Fibroblast of upper back skin (primary cell): Measurements from ENCODE around the gene MYH16.
A peak's percentile ranks its signal among the peaks of the same experiment; 100 is the strongest.
"Not testable (repeated sequence)": the region's sequence is repeated elsewhere in the genome, so short reads cannot be mapped to it uniquely, and the experiment has no call there.

Experiments
- DNase-seq: peaks from one replicate; pipeline ENCODE4 v3.0.0-alpha.2; 2013

The MYH16 gene

DNA sequence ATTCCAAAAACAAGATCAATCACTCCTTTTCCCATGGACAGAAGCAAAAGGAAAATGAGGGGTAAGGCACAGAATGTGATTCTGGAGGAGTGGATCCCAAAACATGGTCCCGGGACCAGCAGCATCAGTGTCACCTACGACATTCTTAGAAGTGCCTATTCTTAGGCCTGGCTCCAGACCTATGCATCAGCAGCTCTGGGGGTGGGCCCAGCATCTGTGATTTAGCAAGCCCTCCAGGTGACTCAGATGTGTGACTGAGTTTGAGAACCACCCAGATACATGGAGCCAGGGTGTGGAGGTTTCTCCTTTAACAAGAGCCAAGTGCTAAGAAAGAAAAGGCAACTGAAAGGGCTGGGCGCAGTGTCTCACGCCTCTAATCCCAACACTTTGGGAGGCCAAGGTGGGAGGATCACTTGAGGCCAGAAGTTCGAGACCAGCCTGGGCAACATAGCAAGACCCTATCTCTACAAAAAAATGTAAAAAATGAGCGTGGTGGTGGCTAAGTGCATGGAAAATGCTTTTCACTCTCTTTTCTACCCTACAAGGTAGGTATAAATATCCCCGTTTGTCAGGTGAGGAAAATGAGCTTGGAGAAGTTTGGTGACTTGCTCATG lies 35.9 kb downstream of the MYH16 start:
- no peak for DNase-seq

DNA sequence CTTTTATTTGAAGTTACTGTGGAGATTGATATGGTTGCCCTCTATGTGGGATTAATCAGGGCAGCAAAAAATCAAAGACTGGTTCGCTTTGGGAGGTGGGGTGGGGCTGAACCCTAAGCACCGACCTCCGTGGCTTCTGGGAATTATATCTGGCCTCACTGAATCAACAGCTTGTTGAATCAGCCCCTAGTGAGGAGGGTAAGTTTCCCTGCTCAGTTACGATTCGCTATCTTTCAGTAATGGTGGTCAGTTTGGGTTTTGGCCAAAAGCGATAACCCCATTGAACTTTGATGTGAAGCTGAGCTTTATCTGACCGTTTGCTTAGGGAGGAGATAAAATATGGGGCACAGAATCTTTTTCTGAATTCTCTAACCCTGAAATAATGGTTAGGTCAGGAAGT lies 36.5 kb downstream of the MYH16 start:
- DNase-seq = no peak

DNA sequence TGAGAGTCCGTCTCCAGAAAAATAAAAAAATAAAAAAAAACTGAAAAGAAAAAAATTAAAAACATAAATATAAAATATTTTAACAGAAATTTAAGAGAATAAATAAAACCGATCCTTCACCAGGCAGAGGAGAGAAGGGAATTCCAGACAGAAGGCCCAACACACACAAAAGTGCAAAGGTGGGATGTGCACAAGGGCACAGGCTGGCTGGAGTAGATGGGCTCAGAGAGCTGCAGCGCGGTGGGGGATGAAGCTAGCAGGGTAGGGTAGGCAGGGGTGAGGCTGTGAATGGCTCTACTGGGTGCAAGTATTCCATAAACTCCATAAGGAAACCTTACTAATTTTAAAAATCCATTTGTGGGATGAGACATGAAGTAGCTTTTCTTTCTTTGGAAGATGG lies 37.4 kb downstream of the MYH16 start:
- no peak for DNase-seq

DNA sequence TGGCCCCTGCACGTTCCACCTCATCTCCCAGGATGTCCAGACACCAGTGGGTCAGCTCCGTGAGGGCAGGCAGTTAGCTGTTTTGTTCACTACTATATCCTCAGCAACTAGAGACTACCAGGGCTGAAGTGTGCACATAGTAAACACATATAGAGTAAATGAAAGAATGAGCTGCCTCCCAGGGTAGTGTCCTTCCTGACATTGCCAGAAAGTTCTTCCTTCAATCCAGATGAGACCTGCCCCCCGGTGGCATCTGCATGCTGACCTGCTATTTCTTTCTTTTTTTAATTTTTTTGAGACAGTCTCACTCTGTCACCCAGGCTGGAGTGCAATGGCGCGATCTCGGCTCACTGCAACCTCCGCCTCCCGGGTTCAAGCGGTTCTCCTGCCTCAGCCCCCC lies 39.1 kb downstream of the MYH16 start:
- DNase-seq = no peak

DNA sequence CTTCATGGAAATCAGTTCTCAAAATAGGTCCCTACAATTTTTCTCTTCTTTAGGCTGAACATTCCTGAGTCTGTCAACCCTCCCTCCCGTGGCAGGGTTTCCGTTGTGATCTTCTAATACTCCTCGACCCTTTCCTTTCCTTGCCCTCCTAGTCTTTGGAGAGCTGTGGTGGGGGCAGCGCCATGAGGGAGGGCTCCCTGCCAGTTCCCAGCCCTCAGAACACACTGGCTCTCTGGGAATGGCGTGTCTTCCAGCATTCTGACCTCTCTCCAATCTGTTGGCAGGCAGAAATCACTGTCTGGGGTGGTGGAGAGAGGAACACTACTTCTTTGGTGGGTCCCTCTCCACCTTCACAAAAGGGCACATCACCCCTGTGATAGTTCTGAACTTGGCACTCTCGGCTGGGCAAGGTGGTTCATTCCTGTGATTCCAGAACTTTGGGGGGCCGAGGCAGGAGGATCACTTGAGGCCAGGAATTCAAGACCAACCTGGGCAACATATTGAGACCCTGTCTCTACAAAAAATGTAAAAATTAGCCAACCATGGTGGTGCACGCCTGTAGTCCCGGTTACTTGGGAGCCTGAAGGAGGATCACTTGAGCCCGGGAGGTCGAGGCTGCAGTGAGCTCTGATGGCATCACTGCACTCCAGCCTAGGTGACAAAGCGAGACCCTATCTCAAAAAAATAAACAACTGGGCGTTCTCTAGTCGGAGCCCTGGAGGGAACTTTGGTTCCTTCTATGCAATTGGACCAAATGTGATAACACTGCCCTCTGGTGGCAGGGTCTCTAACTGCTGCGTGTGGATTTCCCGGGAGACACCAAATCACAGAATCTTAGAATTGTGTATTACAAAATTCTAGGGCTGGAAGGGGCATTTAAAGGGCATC lies 39.9 kb downstream of the MYH16 start:
- DNase-seq = peak; percentile 63

DNA sequence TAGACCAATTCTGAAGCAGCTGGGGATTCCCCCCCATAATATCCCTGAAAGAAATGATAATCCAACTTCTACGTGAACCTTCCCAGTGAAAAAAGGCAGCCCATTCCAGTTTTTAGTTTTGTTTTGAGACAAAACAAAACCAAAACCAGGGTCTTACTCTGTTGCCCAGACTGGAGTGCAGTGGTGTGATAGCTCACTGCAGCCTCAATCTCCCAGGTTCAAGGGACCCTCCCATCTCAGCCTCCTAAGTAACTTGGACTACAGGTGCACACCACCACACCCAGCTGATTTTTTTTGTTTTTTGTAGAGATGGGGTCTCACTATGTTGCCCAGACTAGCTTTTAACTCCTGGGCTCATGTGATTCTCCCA lies 40.5 kb downstream of the MYH16 start:
- no peak for DNase-seq

DNA sequence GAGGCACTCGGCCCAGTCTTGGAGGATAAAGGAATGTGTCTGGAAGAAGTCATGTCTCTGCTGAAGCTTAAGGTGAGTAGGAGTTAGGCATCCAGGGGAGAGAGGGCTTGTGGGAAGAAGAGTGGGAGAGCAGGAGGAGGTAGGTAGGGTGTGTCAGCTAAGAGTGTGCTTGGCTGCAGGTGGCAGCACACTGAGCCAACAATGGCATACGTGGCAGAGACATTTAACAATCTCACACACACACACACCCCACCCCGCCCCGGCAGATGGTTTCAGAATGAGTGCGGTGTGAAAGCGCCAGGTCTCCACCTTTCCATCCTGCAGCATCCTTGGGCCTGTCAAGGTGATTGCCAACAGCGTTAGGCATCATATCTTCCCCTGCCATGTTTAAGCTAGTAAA lies 41.9 kb downstream of the MYH16 start:
- DNase-seq = no peak

DNA sequence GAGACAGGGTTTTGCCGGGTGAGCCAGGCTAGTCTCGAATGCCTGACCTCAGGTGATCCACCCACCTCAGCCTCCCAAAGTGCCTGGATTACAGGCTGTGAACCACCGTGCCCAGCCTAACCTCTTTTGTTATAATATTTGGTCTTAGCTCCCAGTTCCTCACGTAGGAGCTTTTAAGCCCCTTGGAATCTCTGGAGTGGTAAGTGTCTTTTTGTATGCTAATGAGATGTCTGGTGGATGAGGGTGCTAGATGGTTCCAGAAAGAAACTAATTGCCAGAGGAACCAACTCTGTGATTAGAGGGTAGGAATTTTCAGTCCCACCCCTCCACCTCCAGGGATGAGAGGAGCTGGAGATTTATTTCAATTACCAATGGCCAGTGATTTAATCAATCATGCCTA lies 47.7 kb downstream of the MYH16 start:
- no peak for DNase-seq

DNA sequence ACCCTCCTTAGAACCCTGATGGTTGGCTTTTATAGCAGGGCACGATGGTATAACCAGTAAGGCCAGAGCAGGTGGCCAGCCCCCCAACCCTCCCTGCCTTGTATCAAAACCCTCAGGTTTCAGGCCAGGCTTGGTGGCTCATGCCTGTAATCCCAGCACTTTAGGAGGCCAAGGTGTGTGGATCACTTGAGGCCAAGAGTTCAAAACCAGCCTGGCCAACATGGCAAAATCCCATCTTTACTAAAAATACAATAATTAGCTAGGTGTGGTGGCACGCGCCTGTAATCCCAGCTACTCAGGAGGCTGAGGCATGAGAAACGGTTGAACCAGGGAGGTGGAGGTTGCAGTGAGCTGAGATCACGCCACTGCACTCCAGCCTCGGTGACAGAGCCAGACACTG lies 50.0 kb downstream of the MYH16 start:
- DNase-seq = not testable (repeated sequence)

DNA sequence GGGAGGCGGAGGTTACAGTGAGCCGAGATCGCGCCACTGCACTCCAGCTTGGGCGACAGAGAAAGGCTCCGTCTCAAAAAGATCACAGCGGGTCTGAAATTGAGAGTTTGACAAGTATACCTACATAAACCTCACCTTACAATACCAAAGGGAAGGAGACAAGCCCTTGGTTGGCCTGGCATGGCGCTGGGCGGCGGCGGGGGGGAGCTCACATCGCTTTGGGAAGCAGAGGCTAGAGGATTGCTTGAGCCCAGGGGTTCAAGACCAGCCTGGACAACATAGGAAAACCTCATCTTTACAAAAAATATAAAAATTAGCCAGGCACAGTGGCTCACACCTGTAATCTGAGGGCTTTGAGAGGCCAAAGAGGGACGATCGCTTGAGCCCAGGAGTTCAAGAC lies 51.9 kb downstream of the MYH16 start:
- DNase-seq = no peak

DNA sequence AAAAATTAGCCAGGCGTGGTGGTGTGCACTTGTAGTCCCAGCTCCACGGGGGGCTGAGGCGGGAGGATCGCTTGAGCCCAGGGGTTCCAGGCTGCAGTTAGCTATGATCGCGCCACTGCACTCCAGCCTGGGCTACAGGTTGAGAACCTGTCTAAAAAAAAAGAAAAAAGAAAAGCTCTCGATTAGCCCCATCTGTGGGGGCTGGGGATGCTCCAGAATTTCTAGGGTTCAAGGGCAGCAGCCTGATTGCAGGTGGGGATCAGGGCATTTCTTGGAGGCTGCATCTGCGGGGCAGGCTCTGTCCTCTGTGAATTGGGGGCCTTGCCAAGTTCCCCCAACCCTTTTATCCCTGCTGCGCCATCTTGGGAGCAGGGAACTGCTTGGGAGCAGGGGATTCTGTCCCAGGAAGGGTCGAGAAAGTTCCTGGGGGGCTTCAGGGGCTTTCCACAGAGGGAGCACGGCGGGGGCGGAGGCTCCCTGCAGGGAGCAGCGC lies 52.4 kb downstream of the MYH16 start:
- DNase-seq = no peak

DNA sequence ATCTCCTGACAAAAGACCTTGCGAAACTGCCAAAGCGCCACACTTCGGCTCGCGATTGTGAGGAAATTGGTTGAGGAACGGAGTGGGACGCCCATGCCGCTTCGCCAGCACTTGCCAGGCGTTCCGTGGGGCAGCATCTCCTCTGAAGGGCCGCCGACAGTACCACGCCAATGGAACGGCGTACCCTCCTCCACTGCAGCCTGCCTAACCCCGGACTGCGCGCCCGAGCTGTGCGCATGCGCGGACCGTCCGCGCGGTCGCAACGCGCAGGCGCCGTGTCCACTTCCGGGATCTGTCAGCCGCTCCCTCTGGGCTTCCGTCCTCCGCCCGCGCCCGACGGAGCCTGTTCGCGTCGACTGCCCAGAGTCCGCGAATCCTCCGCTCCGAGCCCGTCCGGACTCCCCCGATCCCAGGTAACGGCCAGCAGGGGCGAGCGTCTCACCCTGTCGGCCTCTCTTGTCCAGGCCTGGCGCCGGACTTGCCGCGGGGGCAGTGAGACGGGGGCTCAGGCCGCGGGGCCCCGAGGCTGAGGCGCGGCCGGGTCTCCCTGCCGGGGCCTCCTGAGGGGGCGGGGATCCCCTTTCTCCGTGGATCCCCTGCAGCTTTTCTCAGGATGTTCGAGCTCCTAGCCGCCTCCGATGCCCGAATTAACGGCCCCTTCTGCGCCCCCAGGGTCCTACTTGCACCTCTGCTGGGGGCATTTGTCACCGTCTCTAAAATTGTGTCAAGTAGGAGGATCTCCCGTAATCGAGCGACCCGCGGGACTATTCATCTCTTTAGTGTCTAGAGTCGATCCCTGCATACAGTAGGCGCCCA lies 53.2 kb downstream of the MYH16 start, which contains the start of gene ARPC1A:
Gene ARPC1A (plus strand): TSS at position 307 of the 816 bp plus-strand sequence. CDS start 7,456 bp downstream, outside the sequence.
- DNase-seq = peak; percentile 91

DNA sequence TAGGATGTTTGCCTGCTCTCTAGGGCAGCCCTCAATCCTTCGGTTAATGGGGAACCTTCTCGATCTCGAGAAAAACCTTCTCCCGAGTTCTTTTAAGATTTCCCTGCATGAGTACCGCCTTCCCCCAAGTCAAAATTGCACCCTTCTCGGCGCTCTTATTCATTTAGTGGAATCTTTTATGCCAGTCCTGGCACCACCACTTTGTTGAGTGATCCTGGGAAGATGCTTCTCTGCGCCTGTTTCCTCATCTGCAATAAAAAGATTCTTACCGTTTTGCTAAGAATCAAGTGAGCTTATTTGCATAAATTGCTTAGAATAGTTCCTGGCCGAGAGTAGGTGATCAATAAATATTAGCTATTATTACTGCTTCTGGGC lies 53.8 kb downstream of the MYH16 start:
- no peak for DNase-seq

DNA sequence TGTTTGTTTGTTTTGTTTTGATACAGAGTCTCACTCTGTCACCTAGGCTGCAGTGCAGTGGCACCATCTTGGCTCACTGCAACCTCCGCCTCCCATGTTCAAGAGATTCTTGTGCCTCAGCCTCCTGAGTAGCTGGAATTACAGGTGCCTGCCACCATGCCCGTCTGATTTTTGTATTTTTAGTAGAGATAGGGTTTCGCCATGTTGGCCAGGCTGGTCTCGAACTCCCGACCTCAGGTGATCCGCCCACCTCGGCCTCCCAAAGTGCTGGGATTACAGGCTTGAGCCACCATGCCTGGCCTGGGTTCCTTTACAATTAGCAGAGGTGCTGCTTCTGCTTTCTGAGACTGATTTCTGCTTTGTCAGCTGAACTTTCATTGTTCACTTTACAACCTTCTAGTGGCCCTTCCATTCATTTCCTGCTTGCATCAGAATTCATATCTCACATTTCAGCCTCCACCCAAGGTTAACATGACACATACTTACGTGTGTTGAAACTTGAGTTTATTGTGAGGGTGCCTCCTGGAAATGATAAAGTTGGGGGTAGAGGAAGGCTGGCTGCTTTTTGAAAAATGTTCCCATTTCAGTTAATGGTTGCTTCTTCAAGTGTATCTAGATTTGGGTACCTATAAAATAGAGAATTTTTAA lies 57.8 kb downstream of the MYH16 start:
- DNase-seq = peak; percentile 82

DNA sequence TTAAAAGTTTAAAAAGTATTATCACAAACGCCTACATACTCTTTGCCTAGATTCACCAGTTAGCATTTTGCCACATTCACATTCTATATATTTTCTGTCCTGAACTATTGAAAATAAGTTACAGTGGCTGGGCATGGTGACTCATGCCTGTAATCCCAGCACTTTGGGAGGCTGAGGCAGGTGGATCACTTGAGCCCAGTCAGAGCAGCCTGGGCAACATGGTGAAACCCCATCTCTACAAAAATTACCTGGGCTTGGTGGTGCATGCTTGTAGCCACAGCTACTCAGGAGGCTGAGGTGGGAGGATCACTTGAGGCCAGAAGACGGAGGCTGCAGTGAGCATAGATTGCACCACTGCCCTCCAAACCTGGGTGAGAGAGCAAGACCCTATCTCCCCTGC lies 58.4 kb downstream of the MYH16 start:
- no peak for DNase-seq

DNA sequence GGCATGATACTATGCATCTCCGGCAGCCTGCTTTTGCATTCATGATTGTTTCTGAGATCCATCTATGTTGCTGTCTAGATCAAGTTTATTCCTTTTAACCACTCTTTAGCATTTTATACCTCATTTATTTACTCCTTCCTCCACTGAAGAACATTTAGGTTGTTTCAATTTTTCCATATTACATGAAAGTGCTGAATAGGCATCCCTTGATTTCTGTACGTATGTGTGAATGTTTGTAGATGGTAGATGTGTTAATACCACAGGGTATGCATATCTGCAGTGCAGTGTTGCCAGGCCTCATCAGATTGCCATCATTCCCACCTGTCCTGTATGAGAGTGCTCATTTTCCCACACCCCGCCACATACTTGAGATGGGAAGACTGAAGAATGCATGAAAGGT lies 67.0 kb downstream of the MYH16 start:
- DNase-seq = no peak

DNA sequence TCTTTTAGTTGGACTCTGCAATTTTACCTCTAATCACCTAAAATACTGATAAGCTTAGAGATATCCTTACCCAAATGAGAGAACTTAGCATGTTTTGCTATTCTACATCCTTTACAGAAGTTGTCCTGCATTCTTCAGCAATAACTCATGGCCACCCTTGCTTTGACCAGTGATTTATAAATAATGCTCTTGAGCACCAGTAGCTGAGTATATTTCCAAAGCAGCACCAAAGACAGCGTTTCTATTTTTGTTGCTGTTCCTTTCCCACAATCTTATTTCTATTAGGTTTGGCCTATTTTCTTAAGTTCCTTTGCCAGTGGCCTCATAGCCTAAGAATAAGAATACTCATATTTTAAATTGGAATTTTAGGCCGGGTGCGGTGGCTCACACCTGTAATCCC lies 68.0 kb downstream of the MYH16 start:
- DNase-seq = no peak

DNA sequence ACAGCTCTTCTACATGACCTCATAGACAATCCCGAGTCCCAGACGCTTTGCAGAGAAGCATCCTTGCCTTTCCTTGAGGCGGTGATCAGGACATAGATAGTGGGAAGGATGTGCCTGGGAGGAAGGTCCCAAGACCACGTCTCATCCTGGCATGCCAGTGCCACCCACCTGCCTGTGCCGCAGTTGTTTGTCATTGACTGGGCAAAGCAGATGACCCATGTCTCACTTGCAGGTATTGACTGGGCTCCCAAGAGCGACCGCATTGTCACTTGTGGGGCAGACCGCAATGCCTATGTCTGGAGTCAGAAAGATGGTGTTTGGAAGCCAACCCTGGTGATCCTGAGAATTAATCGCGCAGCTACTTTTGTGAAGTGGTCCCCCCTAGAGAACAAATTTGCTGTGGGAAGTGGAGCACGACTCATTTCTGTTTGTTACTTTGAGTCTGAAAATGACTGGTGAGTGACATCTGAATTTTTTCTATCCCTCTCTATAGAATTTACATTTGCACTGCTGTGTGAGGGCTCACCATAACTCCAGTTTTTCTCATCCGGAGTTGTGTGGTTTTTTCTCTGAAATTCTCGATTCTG lies 71.5 kb downstream of the MYH16 start:
- DNase-seq = no peak

DNA sequence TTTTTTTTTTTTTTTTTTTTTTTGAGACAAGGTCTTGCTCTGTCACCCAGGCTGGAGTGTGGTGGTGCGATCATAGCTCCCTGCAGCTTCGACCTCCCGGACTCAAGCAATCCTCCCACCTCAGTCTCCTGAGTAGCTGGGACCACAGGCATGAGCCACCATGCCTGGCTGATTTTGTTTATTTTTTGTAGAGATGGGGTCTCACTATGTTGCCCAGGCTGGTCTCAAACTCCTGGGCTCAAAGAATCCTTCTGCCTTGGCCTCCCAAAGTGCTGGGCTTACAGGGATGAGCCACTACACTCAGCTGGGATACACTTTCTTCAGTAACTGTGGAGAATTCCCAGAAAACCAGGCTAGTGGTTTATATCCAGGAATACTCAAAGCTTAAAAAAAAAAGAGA lies 78.0 kb downstream of the MYH16 start:
- not testable (repeated sequence) for DNase-seq

DNA sequence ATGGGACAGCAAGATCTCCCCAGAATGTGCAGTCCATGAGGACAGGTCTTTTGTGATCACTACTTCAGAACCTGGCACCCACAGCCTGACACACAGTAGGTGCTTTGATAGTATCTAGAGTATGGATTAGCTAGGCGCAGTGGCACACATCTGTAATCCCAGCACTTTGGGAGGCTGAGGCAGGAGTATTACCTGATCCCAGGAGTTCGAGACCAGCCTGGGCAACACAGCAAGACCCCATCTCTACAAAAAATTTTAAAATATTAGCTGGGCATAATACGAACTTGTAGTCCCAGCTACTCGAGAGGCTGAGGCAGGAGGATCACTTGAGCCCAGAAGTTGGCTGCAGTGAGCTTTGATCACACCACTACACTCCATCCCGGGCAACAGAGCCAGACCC lies 79.6 kb downstream of the MYH16 start:
- DNase-seq = no peak

DNA sequence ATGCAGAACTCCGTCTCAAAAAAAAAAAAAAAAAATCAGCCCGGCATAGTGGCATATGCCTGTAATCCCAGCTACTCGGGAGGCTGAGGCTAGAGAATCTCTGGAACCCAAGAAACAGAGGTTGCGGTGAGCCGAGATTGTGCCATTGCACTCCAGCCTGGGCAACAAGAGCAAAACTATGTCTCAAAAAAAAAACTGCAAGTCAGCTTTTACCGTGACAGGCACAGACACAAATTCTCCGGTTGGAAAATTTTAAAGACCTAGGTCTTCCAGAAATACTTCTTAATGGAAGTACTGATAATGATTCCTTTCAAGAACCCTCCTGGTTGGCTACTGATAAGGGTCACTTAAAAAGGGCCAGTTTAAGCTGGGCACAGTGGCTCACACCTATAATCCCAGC lies 82.5 kb downstream of the MYH16 start:
- no peak for DNase-seq

DNA sequence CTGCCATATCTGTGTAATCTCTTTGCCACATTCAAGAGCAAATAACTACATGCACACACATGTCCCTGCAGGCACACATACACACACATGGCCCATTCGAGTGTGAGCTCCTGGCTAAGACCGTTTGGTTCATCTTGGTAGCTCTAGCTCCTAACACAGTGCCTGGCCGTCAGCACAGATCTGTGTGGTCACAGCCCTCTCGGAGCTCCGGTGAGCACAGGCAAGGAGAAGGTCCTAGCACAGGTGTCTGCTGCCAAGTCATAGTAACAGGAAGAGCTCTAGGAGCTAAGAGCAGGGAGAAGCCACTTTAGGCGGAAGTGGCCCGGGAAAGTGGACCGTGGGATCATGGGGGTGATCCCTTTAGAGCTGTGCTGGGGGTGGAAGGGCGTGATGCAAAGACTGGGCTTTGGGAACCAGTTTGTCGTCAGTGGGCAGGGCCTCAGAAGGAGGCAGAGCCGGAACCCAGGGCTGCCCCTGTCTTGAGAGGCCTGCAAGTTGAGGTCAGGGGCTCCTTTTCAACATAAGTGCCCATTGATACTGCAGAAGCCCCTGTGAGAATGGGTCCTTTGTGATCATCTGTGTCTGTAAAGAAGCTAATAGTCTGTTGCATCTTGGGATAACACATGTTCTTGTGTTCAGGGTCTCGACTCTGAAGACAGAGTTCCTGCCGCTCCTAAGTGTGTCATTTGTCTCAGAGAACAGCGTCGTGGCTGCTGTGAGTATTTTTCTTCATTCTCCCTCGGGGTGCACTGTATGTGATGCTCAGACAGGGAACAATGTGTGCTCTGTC lies 85.3 kb downstream of the MYH16 start:
- DNase-seq = no peak
